Suppressor macrophage (primary cell): ENCODE measurements around the gene LHFPL2.
"Not testable (repeated sequence)": the region's sequence is repeated elsewhere in the genome, so short reads cannot be mapped to it uniquely, and the experiment has no call there.

Source experiments
- DNase-seq, 4 experiments: peaks; one replicate each; pipeline ENCODE4 v3.0.0-alpha.2; 2020 to 2022

Gene LHFPL2

GRCh38 chr5:78500028-78500427, 148.5 kb downstream of the LHFPL2 start:
- DNase-seq: peak in 2 of 4 experiments; percentile 19 to 31

GRCh38 chr5:78499485-78499884, 149.1 kb downstream of the LHFPL2 start:
- DNase-seq: no peak

DNA sequence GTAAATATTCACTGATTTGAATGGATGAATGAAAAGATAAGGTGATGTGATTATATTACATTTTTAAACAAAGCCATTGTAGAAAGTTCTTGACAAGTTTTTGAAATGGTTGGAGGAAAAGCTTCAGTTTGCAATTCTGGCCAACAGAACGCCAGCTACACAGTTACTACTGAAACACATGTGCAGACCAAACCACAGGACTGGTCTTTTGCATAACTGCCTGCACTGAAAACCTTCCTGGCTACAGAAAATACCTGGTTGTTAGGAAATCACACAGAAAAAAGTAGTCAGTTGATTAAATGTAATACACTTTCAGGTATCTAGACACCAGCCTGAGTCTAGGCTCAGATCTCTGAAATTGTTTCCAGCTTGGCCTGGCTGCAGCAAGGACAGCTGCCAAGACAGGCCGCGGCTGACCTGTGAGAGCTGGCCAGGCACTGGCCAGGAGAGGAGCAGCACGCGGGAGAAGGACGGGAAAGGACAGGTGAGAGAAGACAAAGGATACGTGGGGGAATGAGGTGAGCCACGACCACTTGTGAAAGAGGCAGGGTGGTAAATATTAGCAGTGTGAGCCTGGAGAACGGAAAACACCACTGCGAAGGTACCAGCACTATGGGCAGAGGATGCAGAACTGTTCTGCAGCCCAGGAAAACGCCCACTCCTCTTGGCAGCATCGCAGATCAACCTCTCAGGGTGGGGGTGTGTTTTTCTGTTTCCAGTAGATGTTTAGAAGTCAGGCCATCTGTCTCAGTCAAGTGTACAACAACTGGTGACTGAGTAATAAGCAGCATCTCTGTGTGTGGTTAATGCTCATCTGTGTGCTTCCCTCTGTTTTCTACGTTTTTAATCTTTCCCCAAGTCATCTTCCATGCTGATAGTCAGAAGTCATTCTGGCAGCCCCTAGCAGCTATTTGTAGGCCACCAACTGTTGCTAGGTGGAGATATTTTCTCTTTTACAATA, 150.7 kb downstream of the LHFPL2 start:
- DNase-seq: no peak

DNA sequence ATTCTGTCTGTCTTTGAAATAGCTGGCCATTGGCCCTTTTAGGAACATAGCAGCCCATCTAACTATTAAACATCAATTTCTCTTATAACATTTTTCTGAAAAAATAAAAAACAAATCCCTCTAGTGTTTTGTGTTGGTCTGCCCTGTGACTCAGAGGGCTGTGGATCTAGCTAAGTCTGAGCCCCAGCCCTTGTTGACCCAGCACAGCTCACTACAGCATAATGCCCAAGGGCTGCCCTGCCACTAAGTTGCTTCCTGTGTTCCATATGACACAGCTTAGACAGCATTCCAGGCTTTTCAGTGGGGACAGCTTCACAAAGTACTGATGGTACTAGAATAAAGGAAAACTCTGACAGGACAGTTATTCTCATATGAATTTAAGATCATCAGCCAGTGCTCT, 152.2 kb downstream of the LHFPL2 start:
- DNase-seq: no peak

DNA sequence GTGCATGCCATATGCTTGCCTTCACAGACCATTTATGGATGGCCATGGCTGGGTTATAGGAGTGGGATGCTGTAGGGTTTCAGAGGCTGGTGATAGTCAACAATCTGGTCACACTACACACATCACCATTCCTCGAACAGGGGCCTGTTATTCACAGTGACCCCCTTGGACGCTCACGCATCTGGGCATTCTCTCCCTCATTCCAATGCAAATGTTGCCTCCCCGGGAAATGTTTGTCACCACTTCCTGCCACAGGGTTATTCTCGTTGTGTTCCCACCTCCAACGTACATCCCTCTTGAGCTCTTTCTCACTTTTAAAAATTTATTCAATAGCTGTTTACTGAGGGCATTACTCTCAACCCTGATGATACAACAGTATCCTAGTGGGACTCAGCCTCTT, 152.8 kb downstream of the LHFPL2 start:
- no peak for DNase-seq

GRCh38 chr5:78492650-78493049, 155.9 kb downstream of the LHFPL2 start:
- DNase-seq: no peak

- no peak for DNase-seq
Observed at GRCh38 chr5:78492224-78492623, 156.3 kb downstream of the LHFPL2 start.

GRCh38 chr5:78490709-78491485, 157.7 kb downstream of the LHFPL2 start:
- DNase-seq: no peak

DNA sequence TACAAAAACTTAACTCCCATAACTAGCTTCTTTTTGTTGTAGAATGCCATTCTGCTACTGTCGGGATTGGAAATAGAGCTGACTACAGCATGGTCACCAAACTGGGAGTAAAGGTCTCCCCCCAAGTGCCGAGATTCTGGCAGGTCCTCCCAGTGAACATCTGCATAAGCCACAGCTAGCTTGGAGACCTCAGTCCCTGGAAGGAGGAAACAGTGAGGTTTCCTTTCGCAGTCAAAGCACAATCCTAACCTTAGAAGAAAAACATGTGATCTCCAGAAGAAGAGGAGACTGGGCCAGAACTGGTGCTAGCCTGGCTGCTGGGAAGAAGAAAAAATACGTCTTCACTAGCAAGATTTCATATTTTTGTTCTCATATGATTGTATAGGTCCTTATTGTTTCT, 160.7 kb downstream of the LHFPL2 start:
- DNase-seq: no peak

- no peak for DNase-seq
Observed at GRCh38 chr5:78486218-78486617, 162.4 kb downstream of the LHFPL2 start.

DNA sequence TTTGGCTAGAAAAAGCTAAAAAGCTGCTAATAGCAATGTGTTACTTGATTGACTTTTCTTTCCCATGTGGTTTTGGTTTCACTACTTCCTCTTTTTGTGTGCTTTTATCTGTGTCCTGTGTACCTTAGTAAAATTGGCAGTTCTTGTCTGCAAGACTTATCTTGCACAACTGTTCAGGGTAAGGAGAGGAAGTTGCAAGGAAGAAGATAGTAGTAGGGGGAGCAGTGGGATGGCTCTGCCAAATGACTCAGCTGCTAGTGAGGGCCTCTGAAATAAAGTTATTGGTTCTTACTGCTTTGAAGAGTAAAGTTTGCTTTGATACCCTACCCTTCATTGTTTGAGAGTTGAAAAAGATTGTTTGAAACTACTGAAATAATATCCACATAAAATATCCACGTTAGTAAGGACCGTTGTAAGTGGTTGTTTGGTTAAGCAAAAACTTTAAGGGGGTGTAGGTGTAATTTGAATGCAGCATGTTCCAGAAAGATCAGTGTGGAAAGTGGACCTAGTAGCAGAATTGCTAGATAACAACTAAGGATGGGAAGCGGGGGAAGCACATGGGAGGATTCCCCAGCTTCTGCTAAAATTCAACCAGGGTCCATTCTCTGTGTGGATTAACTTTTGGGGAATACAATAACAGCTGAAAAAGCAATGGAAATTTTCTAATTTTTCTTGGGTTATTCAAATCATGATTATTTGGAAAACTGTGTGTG, 164.6 kb downstream of the LHFPL2 start:
- DNase-seq: peak; percentile 45 to 87 (median 80)

DNA sequence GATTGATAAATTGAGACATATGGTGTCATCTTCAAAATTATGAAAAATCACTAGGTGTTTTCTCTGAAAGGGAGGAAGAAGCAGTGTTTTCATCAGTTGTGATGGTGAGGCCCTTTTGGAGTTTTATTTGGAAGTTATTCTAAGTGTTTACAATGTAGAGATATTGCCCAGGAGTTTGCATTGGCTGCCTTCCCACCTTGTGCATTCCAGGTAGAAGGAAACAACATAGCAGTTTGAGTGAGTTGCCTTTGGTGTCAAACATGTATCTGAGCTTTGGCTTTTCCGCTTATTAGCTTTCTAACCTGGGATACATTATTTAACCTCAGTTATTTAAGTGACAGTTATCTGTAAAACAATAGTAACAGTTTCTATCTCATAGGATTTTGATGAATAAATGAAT, 165.6 kb downstream of the LHFPL2 start:
- DNase-seq: no peak

GRCh38 chr5:78476795-78477194, 171.8 kb downstream of the LHFPL2 start:
- no peak for DNase-seq

DNA sequence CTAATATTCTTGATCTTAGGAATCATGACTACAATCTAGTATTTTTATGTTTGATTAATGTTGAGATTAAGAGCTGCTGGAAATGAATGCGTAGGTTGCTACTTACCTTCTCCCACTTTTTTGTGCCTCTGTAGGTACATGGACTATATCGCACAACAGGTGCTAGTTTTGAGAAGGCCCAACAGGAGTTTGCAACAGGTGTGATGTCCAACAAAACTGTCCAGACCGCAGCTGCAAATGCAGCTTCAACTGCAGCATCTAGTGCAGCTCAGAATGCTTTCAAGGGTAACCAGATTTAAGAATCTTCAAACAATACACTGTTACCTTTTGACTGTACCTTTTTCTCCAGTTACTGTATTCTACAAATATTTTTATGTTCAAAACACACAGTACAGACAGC, 173.2 kb downstream of the LHFPL2 start:
- DNase-seq: no peak

- no peak for DNase-seq
Observed at GRCh38 chr5:78473751-78474150, 174.8 kb downstream of the LHFPL2 start.

DNA sequence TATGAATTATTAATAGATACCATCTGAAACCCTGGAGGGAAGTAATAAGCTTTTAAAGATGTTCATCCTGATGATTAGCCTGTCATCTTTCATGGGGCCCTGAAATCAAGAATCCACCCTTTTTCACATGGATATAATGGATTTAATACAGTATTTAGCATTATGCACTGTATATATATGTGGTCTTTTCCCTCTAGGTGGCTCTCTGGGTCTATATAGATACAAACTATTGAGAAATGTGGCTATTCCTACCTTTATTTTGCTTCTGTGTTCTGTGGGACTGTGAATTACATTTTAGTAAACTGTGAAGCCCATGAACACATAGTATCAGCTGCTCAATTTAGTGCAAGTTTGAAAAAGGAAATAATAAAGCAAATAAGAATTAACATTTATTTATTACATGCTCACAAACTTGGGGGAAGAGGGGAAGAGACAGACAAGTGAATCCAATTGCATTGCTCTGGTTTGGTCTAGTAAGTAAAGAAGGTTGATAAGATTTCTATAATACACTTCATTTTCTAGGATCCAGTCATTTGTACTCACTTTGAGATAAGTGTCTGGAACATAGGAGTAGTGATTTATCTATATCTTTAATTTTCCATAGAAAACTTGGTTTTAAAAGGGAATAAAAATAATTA, 176.0 kb downstream of the LHFPL2 start:
- peak in 2 of 4 experiments; percentile 46 to 72 for DNase-seq

GRCh38 chr5:78471896-78472295, 176.7 kb downstream of the LHFPL2 start:
- no peak for DNase-seq

- peak in 3 of 4 experiments; percentile 16 to 79 (median 62) for DNase-seq
Observed at GRCh38 chr5:78467752-78468357, 180.7 kb downstream of the LHFPL2 start.

GRCh38 chr5:78467140-78467539, 181.4 kb downstream of the LHFPL2 start:
- DNase-seq: no peak

DNA sequence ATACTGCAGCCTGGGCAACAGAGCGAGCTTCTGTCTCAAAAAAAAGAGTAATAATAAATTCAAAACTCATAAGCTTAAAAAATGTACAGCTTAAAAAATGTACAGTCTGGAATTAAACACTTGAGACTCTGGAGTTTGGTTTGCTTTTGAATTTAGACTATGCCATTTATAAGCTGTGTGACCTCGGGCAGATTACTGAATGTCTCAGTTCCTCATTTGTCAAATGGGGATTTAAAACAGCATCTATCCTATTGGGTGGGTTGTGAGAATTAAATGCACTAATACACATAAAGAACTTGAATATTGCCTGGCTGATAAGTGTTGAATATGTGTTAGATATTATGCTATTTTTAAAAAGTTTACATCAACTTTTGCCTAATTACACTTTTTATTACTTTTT, 189.7 kb downstream of the LHFPL2 start:
- no peak for DNase-seq

DNA sequence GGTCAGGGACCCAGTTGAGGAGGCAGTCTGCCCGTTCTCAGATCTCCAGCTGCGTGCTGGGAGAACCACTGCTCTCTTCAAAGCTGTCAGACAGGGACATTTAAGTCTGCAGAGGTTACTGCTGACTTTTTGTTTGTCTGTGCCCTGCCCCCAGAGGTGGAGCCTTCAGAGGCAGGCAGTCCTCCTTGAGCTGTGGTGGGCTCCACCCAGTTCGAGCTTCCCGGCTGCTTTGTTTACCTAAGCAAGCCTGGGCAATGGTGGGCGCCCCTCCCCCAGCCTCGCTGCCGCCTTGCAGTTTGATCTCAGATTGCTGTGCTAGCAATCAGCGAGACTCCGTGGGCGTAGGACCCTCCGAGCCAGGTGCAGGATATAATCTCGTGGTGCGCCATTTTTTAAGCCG, 191.1 kb downstream of the LHFPL2 start:
- not testable (repeated sequence) for DNase-seq

DNA sequence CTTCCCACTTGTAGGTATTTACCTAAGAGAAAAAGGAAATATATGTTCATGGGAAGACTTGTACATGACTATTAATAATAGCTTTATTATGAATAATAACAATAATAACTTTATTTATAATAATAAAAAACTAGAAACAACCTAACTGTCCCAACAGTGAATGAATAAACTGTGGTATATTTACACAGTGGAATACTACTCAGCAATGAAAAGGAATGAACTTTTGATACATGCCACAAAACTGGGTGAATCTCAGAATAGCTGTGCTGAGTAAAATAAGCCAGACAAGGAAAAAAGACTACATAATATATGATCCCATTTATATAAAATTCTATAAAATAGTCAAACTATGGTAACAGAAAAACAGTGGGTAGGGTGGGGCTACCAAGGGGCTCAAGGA, 199.5 kb downstream of the LHFPL2 start:
- no peak for DNase-seq
